Measurements from ENCODE around the gene IGFBPL1. TPM values are rescaled to one million over a fixed set of nuclear protein-coding genes. Genes with fewer than 3 reads are reported as not detected.

The IGFBPL1 gene
- total RNA-seq, 2 donors from 2014 or later = 2.3 to 3.3 TPM

DNA sequence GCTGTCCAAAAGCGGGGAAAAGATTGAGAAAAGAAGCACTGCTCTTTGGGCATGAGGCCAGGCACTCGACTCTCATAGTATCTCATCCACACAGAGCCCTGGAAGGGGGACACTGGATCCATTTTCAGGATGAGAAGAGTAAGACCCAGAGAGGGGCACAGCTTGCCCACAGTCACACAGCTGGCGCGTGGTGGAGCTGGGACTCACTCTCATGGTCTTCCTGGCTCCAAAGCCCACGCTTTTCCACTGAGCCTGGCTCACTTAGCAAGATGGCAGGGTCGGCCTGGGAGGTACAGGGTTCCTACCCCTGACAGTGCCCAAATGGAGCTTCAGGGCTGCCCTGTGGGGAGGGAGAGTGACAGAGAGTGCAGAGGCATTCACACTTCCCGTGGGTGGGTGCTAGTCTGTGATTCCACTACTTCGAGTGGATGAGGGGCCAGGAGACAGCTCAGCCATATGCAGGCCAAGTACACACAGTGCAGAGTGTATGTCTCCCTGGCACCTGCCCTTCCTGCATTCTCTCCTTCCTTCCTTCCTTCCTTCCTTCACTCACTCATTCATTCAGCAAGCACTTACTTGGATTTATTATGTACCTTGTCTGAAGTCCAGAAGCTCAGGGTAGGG lies 18.3 kb upstream of the IGFBPL1 start:
- Histone ChIP-seq H3K36me3 (replicated peaks in 1 of 2; ENCODE audit: insufficient read depth in 1 of 2, low read depth in 2 of 2) (no peaks in the 10 kb centered on the region), H3K4me3 (no peak overlapping the region), H3K27ac (peak overlapping the region in 1 of 4 donors; percentile 13), H3K9me3 (no peaks in the 10 kb centered on the region), H3K27me3 (no peaks in the 10 kb centered on the region), H3K4me1 (peaks cover 6% of the 10 kb centered on the region)
- DNase-seq (no peak), ATAC-seq (no peak)
- intact Hi-C loops (cut with DNase I) = no loop called here
- TF ChIP-seq, protein P1, sequence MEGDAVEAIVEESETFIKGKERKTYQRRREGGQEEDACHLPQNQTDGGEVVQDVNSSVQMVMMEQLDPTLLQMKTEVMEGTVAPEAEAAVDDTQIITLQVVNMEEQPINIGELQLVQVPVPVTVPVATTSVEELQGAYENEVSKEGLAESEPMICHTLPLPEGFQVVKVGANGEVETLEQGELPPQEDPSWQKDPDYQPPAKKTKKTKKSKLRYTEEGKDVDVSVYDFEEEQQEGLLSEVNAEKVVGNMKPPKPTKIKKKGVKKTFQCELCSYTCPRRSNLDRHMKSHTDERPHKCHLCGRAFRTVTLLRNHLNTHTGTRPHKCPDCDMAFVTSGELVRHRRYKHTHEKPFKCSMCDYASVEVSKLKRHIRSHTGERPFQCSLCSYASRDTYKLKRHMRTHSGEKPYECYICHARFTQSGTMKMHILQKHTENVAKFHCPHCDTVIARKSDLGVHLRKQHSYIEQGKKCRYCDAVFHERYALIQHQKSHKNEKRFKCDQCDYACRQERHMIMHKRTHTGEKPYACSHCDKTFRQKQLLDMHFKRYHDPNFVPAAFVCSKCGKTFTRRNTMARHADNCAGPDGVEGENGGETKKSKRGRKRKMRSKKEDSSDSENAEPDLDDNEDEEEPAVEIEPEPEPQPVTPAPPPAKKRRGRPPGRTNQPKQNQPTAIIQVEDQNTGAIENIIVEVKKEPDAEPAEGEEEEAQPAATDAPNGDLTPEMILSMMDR (IDR thresholded peaks at IDR 0.05) = no peak
- TF ChIP-seq POLR2A (IDR thresholded peaks at IDR 0.05) = no peak
- 78% methylated on average over 7 to 8 of the region's 8 CpGs for WGBS, 2 donors

DNA sequence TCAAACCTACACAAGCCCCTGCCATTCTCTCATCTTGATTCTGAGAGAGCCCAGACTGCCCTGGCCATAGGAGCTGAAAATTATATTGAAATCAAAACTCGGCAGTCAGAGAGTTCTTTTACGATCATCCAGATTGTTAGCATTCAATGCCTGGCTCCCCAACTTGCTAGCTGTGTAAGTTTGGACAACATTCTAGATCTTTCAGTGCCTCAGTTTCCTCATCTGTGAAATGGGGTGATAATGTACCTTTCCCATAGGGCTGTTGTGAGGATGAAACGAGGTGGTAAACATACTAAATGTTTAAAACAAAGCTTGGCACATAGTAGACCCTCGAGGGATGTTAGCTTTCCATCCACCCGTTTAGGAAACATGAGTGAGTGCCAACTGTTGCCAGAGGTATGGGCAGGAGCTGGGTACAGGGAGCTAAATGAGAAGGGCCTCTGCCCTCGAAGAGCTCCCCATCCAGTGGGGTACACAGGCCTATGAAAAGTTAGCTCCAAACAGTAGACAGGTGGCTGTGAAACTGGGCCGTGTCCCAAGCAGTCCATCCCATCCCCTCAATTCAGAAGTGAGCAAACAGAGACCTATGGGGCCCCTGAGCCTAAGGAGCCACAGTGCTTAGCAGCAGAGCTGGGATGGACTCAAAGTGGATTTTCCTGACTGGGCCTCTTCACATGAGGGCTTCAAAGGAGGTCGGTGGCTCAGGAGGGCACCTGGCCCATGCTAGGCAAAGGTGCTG lies 17.3 kb upstream of the IGFBPL1 start:
- Histone ChIP-seq H3K27me3 (no peaks in the 10 kb centered on the region), H3K4me1 (peaks cover 15% of the 10 kb centered on the region), H3K4me3 (no peak overlapping the region), H3K27ac (no peak overlapping the region), H3K36me3 (replicated peaks in 1 of 2; ENCODE audit: insufficient read depth in 1 of 2, low read depth in 2 of 2) (no peaks in the 10 kb centered on the region), H3K9me3 (no peaks in the 10 kb centered on the region)
- no peak for DNase-seq
- TF ChIP-seq, protein P1 (IDR thresholded peaks at IDR 0.05) = no peak
- TF ChIP-seq POLR2A (IDR thresholded peaks at IDR 0.05) = no peak
- intact Hi-C loops (cut with DNase I) = no loop called here
- 83 to 86% methylated on average over 6 to 8 of the region's 8 CpGs for WGBS, 2 donors
- ATAC-seq = no peak

DNA sequence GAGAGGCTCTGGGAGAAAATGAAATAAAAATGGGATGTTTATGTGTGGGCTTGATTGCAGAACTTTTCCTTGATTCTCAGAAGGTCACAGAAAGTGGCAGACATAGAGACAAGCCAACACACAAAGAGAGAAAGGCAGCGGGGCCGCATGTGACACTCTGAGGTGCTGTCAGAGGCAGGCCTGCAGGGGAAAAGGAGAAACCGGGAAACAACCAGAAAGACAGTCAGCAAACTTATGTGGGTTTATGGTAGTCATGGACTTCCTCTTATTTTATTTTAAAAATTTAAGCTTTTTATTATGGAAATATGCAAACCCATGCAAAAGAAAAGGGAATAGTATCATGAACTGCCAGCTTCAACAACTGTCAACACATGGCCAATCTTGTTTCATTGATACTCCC lies 16.3 kb upstream of the IGFBPL1 start:
- Histone ChIP-seq H3K9me3 (no peaks in the 10 kb centered on the region), H3K27ac (no peak overlapping the region), H3K4me1 (peaks cover 15% of the 10 kb centered on the region), H3K27me3 (no peaks in the 10 kb centered on the region), H3K36me3 (replicated peaks in 1 of 2; ENCODE audit: insufficient read depth in 1 of 2, low read depth in 2 of 2) (no peaks in the 10 kb centered on the region), H3K4me3 (no peak overlapping the region)
- 74 to 78% methylated on average over 3 of the region's 3 CpGs for WGBS, 2 donors
- no peak for ATAC-seq
- DNase-seq = no peak
- TF ChIP-seq, protein P1 (IDR thresholded peaks at IDR 0.05) = no peak
- TF ChIP-seq POLR2A (IDR thresholded peaks at IDR 0.05) = no peak
- intact Hi-C loops (cut with DNase I) = no loop called here

GRCh38 chr9:38439916-38440301 lies 15.7 kb upstream of the IGFBPL1 start:
- Histone ChIP-seq H3K4me1 (peaks cover 15% of the 10 kb centered on the region), H3K27me3 (no peaks in the 10 kb centered on the region), H3K36me3 (replicated peaks in 1 of 2; ENCODE audit: insufficient read depth in 1 of 2, low read depth in 2 of 2) (no peaks in the 10 kb centered on the region), H3K9me3 (no peaks in the 10 kb centered on the region), H3K27ac (no peak overlapping the region), H3K4me3 (no peak overlapping the region)
- 80 to 90% methylated on average over 1 of the region's 1 CpG for WGBS, 2 donors
- DNase-seq (no peak), ATAC-seq (no peak)
- TF ChIP-seq POLR2A (IDR thresholded peaks at IDR 0.05) = no peak
- TF ChIP-seq, protein P1 (IDR thresholded peaks at IDR 0.05) = no peak
- intact Hi-C loops (cut with DNase I) = no loop called here
